Activated CD4-positive, alpha-beta T cell treated with anti-CD3 and anti-CD28 coated beads, Interleukin-10, Interleukin-2, amounts not matched to agents 100 ng/mL and 50 ng/mL, durations not matched to agents 16 hours and 8 hours (primary cell): ENCODE measurements around the gene OR4S2.

Experiments
- DNase-seq: peaks from one replicate; pipeline ENCODE4 v3.0.0-alpha.2; 2020

Gene OR4S2, protein sequence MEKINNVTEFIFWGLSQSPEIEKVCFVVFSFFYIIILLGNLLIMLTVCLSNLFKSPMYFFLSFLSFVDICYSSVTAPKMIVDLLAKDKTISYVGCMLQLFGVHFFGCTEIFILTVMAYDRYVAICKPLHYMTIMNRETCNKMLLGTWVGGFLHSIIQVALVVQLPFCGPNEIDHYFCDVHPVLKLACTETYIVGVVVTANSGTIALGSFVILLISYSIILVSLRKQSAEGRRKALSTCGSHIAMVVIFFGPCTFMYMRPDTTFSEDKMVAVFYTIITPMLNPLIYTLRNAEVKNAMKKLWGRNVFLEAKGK

DNA sequence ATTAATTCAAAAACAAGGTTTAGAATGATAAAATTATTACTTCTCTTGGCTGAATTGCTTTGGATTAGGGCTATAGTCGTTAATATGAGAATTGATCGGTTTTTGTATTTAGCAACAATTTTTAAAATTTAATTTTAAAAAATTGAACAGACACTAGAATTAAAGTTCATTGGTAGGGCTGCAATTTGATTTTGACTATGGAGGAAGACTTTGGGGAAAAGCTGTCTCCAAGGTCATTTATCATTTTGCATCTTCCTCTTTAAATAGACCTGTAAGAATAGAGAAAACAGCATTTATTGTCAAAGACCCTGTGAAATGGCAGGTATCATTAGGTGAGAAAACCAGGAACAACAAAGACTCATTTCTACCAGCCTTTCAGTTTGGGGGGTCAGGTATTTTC lies at the start of gene OR4S2:
Gene OR4S2 (plus strand): TSS at position 301 of the 400 bp plus-strand sequence. CDS start 2,577 bp downstream, outside the sequence.
- no peak for DNase-seq

DNA sequence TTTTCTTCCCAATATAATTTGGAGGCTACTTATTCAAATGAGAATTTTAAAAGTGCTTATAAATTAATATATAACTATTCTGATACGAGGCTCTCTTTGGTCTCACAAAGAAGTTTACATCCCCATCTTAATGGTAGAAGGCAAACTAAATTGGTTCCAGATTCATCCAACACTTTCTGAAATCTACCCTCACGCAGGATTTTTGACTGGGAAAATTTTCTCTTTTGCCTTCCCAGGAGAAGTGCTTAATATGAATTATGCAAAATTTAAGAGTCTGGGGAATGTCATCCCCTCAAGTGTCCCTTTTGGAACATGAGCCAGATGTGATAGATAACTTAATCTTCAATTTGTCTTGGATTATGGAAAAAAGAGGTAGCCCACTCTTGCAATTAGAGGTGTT lies 40.6 kb upstream of the OR4S2 start, which contains the start of gene OR4C11:
Gene OR4C11 (minus strand): TSS at position 101 of the 400 bp plus-strand sequence. CDS start 3,272 bp downstream, outside the sequence.
- DNase-seq = no peak

DNA sequence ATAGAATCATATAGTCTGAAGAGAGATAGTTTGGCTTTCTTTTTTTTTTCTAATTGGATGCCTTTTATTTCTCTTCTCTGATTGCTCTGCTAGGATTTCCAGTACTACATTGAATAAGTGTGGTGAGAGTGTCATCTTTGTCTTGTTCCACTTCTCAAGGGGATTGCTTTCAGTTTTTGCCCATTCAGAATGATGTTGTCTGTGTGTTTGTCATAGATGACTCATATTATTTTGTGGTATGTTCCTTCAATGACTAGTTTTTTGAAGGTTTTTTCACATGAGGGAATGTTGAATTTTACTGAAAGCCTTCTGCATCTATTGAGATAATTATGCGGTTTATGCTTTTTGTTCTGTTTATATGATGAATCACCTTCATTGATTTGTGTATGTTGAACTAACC lies 23.6 kb upstream of the OR4S2 start:
- DNase-seq = no peak

DNA sequence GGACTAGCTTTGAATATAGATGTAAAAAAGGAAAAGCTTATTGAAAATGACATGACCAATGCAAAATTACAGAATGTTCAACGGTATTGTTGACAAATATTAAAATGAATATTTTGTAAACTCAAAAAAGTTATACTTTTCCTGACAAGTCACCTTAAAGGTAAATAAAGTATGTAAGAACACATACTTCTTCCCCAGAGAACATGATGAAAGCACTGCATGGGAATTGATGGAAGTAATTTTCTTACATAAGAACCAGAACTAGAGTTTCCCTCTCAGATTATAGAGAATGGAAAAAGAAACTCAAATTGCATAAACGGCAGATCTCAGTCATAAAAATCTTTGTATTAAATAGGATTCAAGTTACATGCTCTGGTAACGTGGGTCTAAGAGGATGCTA lies 13.3 kb upstream of the OR4S2 start, which contains the start of gene OR4P4:
Gene OR4P4 (plus strand): TSS at position 301 of the 400 bp plus-strand sequence.
- no peak for DNase-seq

DNA sequence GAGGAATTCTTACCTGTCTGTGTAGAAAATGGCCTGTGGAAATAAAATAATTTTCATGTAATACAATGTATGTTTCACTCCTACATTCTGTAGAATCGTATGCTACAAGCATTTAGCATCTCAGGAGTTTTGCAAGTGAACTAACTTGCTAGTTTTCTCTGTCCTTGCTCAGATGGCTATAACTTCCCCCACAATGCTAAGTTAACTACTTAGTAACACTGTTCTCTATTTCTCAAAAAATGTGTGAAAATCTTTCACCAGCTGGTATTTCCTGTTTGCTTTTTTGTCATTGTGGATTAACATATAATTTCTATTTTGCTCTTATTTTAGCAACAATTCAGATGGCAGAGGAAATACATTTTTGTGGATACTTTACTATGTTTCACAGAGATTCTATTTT lies 4.4 kb downstream of the OR4S2 start:
- DNase-seq = no peak

DNA sequence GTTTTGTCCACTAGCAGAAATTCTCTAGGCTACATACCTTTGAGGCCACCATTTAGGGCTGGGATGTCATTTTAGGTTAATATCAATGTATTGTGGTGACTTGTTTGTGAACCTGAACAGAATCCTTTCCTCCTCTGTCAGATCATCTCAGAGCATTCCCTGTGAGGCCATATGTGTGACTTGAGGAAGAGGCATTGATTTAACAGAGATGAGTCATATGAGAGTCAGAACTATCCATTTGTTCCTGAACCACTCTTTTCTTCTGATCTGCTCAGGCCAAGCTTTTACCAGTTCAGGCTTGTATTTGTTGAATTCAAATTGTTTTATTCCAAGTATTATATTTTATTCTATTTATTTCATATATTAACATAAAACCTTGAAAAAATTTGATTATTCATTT lies 7.0 kb downstream of the OR4S2 start:
- no peak for DNase-seq

DNA sequence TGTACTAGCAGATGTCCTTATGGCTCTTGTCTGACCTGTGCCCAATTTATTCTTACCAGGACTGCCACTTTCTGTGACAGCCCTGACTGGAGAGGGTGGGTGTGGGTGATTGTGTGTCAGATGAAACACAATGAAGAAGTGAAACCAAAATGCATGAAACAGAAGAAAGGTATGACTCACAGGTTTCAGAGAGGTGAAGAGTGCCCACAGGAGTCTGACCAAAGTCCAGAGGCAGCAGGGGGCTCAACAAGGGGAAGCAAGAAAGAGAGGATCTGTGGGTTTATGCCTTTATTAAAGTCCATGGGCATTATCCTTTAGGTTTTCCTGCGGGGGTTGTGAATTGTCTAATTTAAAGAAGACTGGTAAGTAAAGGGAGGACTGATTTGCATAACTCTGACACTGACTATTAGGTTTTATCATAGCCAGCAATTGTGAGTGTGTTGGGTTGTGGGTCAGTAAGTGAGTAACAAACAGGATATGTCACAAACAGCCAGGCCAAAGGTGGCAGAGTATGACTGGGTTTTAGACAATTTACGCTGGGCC lies 10.0 kb downstream of the OR4S2 start:
- DNase-seq = no peak

DNA sequence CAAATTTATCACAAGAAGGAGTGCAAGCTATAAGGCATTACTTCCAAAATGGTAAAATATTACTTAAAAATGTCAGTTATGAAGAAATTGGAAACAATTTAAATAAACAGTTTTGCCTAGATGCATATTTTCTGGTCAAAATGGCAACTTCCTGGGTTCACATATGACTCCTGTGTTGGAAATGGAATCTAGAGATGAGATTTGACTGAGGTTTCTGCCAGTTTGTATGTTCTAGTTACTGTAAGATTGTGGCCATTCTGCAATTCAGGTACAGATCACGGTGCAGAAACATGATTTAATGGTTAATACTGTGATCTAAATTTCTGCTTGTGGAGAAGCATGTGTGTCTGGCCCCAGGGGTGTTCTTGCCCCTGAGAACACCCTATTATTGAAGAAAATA lies 10.5 kb downstream of the OR4S2 start:
- no peak for DNase-seq

DNA sequence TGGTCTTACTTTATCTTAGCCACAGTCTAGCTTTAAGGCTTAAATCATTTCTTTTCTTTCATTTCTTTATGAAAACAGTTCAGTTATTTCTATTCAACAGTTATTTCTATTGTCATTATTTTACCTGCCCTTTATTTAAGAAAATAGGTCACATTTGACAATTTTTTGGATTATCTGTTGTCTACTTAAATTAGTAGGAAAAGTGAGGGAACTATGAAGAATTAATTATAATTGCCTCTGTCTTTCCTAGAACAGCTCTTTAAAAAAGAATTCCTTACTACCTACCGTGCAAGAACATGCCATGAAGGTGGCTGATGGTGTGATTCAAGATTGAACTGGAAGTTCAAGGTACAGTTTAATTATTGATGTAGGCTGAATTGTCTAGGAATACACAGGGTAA lies 13.8 kb downstream of the OR4S2 start, which contains the start of gene OR4C6:
Gene OR4C6 (plus strand): TSS at position 301 of the 400 bp plus-strand sequence. CDS start 2,966 bp downstream, outside the sequence.
- no peak for DNase-seq

DNA sequence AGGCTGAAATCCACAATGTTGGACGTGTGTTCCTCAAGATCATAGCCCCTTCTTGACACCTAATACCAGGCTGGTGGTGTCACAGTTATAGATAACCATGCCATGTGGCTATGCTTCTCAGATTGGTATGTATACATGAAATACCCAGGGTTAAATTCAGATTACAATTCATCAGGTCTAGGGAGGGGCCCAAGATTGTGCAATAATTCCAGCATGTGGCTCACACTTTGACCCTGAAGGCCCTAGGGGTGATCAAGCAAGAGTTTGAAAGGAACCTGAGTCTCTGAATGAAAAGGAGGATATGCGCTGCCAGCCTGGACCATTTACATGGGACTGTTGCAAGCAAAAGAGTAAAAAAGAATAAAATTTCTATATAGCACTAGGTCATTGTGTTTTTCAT lies 21.2 kb downstream of the OR4S2 start:
- no peak for DNase-seq

DNA sequence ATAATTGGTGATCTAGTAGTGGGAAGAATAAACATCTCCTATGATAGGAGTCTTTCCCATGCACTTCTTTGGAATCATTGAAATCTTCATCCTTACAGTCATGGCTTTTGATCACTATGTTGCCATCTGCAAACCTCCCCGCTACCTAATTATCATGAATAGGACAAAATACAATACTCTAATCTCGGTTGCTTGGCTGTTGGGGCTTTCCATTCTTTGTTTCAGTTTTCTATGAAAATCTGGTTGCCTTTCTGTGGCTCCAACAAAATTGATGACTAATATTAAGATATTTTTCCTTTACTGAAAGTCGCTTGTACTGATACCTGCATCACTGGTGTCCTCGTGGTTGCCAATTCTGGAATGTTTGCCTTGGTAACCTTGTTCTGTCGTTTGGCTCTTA lies 25.7 kb downstream of the OR4S2 start:
- no peak for DNase-seq

DNA sequence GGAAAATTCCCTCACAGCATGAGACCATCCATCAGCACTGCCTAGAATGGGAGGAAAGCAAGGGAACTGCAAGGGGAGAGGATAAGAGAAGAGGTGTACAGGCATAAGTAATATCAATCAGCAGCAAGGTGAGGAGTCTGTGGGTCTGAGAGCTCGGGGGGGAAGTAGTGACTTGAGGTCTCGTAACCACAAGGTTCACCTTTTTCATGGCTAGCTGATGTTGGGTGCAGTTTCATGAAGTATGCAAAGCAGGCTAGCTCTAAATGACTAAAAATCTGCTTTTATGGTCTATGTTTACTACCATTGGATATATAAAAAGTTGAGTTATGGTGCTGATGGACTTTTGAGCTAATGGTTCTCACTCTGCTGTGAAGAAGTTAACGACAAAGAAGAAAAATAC lies 49.7 kb downstream of the OR4S2 start:
- no peak for DNase-seq

DNA sequence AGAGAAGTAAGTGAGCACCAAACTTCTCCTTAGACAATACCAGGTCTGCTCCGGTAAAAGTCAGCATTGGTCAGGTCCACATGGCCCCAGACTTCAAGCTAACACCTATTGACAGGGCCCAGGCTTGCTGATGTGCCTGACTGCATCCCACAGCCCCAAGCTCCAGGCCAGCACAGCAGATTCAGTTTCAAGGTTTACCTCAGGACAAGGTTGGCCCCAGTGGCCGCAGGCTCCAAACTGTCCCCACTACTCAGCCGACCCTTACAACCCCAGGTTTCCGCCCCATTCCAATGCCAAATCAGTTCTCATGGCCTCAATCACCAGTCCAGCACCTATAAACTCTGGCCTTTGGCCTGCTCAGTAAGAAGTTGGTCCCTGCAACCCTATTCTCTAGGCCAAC lies 53.3 kb downstream of the OR4S2 start:
- no peak for DNase-seq
